Right ventricle myocardium superior (tissue), 1 donor: ENCODE results near the gene UCKL1. TPM values are rescaled to one million over a fixed set of nuclear protein-coding genes. Genes with fewer than 3 reads are reported as not detected.
"Not testable (repeated sequence)": the region's sequence is repeated elsewhere in the genome, so short reads cannot be mapped to it uniquely, and the experiment has no call there.

Experiments
- ATAC-seq: fragments of 200-7000 bp; cut with Tn5 transposase; one replicate; pipeline ENCODE4 v1.9.1; 2020; ENCODE audit warnings: mild to moderate bottlenecking; ENCODE audit not compliant: poor library complexity
- DNase-seq: peaks from one replicate; pipeline ENCODE4 v3.0.0-alpha.2; 2020
- intact Hi-C: fragments of 100-400 bp; cut with DNase I; formaldehyde crosslinking; loops from one replicate; pipeline ENCODE4 v1.11.2; 2022
- total RNA-seq: library from RNA; stranded (reverse); fragmentation: NEBNext Ultra II Directional; extraction: Animal tissue kit (Norgen Biotek cat#: 25700); gene quantifications from one replicate; pipeline ENCODE4 v1.2.1, GENCODE V29; 2021
- donor health status: DM: no; HTN: yes; CAD: no; lungs with severe emphysema.

UCKL1 gene
- total RNA-seq, 1 donor from 2014 or later = 54.4 TPM

DNA sequence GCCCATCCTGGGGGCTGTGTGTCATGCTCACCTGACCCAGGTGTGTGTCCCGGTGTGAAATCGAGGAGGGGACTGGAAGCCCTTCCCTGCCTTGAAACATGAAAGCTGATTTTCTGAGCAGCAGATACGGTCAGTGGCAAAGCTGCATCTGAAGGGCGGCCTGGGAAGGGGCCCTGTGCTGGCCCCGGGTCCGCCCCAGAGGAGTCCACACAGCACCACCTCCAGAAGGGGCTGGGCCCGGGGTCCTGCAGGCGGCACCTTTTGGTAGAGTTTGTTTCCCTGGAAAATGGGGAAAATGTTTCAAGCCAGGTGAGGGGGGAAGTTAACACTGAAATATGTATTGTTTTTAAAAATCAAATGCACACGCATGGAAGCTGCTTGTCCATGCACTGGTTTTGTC lies 20.8 kb downstream of the UCKL1 start:
- DNase-seq (peak; percentile 24), ATAC-seq (no peak)
- intact Hi-C loops = no loop called here

DNA sequence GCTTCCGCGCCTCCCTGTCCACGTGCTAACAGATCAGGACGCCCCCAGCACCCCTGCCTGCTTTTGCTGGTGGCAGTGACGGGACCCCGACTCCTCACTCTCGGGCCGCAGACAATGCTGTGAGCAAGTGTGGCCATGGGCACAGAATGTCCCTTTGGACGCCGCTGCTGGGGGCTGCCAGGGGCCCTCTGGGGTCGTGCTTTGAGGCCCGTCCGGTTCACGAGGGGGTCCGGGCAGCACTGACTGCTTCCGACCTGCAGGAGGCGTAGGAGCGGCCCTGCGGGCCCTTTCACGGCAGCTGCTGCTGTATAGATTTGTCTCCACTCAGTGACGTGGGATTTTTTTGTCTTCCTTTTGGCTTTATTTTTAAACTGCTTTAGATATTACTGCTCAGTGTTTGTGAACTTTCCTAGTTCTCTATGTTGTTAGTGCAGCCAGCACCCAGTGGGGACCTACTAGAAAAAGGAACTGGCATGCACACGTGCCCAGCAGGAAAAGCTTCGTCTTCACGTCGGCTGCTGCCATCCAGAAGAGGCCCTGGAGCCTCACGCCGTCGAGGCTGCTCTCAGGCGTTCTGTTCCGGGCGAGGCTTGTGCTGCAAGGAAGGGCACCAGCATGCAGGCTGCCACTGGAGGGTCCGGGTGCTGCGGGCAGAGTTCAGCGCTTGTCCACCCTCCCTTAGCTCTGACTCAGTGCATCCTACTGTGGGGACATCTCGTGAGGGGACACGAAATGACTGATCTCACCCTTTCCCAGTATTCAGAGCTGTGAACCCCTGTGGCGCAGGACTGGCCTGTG lies 21.7 kb downstream of the UCKL1 start:
- DNase-seq (peak; percentile 39), ATAC-seq (no peak)
- intact Hi-C loops = no loop called here

DNA sequence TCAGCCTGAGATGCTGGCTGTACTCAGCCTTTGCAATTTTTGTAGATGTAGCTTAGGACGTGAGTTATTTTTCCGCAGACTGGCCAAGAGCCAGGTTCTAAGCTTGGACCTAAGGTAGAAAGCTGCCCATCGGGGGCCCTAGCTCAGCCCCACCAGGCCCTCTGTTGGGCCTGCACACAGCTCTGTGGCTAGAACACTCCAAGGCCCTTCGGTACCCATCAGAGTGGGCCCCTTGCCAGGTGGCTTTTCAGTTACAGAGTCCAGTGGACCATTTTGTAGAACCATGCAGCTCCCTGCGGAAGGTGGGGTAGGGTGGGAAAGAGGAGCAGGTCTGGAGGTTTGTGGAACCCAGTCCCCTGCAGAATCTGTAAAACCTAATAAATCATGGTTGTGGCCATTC lies 22.6 kb downstream of the UCKL1 start:
- DNase-seq = peak; percentile 45
- ATAC-seq = no peak
- intact Hi-C loops = no loop called here

DNA sequence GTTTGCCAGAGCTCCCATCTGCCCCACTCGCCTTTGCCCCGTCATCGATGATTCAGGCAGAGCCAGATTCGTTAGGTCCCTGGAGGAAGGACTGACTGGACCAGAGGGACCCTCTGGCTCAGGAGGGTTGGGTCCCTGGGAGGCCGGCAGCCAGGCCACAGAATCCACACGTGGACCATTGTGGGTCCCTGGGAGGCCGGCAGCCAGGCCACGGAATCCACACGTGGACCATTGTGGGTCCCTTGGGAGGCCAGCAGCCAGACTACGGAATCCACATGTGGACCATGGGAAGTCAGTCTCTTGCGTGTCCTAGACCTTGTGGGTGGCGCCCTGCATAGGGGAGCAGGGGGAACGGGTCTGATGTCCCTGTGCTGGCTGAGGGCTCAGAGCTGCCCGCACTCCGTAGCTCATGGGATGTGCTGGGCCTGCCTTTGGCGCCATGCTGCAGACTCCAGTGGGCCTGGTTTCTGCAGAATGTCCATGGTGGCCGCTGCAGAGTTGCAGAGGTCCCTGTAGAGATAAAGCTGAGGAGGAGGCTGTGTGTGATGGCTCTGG lies 23.5 kb downstream of the UCKL1 start:
- DNase-seq (no peak), ATAC-seq (no peak)
- intact Hi-C loops = no loop called here

DNA sequence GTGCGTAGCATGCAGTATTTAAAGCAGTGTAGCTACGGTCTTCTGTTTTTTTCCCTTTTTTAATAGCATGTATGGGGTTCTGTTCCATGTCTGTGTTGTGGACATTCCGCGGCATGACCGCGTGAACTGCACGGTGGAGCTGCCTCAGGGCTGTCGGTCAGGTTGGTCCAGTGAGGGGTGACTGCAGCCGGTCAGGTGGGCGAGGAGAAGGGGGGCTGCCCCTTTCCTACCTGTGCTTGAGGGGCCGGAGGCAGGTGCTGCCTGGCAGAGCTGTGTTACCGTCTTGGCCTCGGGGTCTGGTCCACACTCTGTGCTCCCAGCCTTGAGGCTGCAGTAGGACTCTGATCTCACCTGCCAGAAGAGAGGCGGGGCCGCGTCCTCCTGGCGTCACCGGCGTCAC lies 24.5 kb downstream of the UCKL1 start:
- ATAC-seq (no peak), DNase-seq (no peak)
- intact Hi-C loops = no loop called here

DNA sequence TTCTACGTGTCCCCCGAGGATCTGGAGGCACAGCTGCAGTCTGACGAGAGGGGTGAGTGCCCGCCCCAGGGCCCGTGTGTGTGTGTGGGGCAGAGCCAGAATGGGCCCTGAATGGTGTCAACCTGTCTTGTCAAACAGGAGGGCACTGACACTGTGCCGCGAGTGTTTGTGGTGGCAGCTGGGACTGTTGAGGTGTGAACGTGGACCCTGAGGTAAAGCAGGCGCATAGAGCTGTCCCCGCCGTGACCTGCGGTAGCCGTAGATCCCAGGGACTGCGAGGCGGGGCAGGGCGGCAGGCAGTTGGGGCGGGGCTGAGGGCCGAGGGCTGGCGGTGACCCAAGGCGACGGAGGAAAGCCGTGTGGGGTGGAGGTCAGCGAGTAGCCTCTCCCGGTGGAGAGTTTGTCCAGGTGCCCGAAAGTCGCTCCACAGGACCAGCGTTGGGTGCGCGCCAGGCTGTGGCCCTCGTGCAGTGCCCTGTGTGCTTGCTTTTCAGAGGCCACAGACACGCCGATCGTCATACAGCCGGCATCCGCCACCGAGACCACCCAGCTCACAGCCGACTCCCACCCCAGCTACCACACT lies 25.2 kb downstream of the UCKL1 start:
- DNase-seq (peak; percentile 86), ATAC-seq (peak; percentile 91)
- intact Hi-C loops = no loop called here

DNA sequence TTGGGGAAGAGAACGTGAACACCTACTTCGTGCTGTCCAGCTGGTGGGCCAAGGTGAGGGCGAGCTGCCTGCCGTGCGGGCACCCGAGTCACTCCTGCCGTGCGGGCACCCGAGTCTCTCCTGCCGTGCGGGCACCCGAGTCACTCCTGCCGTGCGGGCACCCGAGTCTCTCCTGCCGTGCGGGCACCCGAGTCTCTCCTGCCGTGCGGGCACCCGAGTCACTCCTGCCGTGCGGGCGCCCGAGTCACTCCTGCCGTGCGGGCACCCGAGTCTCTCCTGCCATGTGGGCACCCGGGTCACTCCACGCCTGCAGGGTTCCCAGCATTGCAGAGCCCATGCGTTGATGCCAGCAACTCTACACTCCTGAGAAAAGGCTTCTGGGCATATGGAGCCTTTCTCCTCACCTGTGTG lies 26.7 kb downstream of the UCKL1 start:
- intact Hi-C loops, ATAC-seq: not testable (repeated sequence)
- DNase-seq = peak; percentile 31

DNA sequence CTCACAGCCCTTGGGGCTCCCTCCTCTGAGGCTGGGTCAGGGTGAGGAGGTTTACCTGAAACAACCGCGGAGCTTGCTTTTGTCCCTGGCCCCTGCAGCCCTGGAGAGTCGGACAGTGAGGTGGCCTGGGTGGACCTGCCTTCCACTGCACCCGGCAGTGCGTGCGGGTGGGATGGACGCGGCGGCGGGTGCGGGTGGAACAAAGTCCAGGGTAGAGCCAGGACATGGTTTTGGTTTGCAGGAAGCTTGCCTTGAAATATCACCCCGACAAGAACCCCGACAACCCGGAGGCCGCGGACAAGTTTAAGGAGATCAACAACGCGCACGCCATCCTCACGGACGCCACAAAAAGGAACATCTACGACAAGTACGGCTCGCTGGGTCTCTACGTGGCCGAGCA lies 27.1 kb downstream of the UCKL1 start:
- peak; percentile 32 for DNase-seq
- intact Hi-C loops = no loop called here
- no peak for ATAC-seq

DNA sequence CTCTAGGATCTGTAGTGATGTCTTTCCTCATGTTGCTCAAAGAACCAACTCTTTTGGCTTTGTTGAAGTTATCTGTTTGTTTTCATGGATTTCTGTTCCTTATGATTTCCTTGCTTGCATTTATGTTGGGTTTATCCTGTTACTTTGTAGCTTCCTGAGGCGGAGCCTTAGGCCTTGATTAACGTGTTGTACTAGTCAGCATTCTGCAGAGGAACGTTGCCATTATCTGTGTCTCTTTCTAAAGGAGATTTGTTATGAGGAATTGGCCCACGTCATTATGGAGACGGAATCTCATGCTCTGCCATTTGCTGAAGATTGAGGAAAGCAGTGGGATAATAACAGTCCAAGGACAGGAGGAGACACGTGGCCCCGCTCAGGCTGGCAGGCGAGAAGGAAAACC lies 29.9 kb downstream of the UCKL1 start:
- intact Hi-C loops = no loop called here

DNA sequence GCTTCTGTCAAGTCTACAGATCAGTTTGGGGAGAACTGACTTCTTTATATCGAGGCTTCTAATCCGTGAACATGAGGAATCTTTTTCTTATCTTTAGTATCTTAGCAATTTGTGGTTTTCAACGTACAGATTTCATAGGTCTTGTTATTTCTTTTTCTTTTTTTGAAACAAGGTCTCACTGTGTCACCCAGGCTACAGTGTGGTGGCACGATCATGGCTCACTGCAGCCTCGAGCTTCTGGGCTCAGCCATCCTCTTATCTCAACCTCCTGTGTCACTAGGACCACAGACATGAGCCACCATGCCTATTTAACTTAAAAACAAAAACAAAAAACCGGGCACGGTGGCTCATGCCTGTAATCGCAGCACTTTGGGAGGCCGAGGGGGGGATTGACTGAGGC lies 32.0 kb downstream of the UCKL1 start:
- intact Hi-C loops = no loop called here
- ATAC-seq (no peak), DNase-seq (no peak)

More for the DNA sequence above, 29.9 kb downstream of the UCKL1 start:
- ATAC-seq (no peak), DNase-seq (no peak)

DNA sequence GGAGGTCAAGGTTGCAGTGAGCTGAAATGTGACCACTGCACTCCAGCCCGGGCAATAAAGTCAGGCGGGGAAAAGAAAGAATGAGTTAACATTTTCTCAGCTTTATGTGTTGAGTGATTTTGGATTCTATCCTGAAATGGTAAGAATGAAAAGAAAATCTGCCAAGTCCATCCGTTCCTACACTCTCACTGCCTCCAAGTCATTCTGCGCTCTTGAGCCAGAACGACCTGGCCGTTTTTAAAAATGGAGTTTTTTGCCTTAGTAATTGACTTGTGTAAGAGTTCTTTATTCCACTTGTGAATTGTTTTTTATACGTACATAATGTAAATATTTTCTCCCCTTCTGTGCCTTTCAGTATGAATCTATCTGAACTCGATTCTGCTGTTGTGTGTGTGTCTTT lies 32.6 kb downstream of the UCKL1 start:
- no peak for ATAC-seq
- intact Hi-C loops = no loop called here
- DNase-seq = no peak

DNA sequence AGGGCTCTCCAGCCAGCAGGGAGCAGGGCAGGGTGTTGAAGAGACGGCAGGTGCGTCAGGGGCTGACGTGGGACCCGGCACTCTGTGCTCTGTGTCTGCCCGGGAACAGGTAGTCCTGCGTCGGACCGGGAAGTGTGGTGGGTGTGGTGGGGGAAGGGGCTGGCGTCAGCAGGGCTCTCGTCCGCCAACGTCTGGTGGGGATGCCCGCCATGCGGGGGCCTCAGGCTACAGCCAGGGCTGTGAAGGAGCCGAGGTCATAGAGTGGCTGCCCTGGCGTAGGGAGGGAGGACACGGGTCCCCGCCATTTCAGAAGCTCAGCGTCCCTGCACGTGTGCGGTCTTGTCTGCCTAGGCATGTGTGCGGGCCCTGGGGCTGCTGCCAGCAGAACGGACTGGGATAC lies 36.0 kb downstream of the UCKL1 start:
- DNase-seq = no peak
- intact Hi-C loops = no loop called here
- ATAC-seq = no peak

DNA sequence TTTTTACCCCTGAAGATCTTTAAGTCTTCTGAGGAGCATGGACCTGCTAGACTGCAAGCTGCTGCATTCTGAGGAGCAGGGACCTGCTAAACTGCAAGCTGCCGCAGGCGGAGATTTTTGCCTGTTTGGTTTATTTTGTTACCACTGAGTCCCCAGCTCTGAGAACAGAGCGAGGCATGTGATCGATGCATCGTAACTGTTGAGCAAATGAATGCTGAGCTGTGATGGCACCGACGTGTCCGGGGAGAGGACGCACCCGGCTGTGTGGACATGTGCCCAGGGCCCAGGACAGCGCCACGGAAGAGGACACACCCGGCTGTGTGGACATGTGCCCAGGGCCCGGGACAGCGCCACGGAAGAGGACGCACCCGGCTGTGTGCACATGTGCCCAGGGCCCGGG lies 37.1 kb downstream of the UCKL1 start:
- DNase-seq (no peak), ATAC-seq (no peak)
- intact Hi-C loops = no loop called here

DNA sequence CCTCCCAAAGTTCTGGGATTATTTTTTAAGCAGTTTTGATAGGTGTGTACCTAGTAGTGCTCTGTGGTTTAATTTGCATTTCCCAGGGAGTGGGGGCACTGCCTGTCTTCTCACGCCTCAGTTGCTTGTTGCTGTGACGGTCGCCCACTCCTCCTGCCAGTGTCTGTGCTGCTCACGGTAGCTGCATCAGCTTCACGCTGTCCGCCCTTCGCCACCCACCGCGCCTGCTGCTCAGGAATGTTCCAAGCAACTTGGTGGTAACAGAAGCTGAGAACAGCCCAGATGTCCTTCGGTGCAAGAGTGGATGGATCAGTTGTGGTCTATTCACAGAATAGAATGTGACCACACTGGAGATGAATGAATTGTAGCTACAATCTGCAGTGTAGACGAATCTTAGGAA lies 38.4 kb downstream of the UCKL1 start:
- intact Hi-C loops = no loop called here
- DNase-seq (no peak), ATAC-seq (no peak)

DNA sequence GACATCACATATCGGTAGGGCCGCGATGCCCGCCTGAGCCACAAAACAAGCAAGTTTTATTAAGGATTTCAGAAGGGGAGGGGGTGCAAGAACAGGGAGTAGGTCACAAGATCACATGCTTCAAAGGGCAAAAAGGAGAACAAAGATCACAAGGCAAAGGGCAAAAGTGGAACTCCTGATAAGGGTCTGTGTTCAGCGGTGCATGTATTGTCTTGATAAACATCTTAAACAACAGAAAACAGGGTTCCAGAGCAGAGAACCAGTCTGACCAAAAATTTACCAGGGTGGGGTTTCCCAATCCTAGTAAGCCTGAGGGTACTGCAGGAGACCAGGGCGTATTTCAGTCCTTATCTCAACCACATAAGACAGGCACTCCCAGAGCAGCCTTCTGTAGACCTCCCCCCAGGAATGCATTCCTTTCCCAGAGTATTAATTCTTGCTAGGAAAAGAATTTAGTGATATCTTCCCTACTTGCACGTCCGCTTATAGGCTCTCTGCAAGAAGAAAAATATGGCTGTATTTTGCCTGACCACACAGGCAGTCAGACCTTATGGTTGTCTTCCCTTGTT lies 39.8 kb downstream of the UCKL1 start:
- DNase-seq, intact Hi-C loops: not testable (repeated sequence)

DNA sequence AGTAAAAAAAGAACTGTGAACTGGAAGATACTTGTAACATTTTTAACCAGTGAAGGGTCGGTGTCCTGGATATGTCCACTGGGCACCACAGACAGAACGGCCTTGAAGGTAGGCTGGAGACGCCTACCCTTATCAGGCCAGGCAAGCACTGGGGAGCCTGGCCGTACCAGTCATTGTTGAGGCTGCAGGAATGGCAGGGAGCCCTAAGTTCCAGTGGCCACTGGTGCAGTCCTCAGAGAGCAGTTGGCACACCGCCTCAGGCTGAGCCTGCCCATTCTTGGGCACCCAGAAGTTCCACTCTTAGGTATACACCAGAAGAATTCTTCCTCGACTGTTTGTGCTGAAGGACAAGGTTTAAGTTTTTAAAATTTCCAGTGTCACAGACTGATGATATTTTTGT lies 40.7 kb downstream of the UCKL1 start:
- DNase-seq = peak; percentile 79
- intact Hi-C loops = no loop called here
- ATAC-seq = peak; percentile 91

More for the DNA sequence above, 39.8 kb downstream of the UCKL1 start:
- ATAC-seq = not testable (repeated sequence)

DNA sequence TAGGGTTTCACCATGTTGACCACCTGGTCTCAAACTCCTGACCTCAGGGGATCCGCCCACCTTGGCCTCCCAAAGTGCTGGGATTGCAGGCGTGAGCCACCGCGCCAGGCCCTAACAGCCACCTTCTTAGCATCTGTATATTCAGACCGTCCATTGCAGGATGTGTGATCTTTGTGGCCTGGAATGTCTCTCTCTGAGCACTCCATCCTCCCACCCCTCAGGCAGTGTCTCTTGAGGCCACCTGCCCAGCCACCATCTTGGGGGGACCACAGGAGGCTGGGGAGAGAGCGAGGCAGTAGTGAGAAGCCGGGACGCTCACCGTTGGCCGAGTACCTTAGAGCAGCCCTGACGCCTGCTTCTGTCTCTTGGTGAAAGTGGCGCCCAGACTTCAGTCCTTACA lies 42.4 kb downstream of the UCKL1 start:
- ATAC-seq (no peak), DNase-seq (no peak)
- intact Hi-C loops = no loop called here

DNA sequence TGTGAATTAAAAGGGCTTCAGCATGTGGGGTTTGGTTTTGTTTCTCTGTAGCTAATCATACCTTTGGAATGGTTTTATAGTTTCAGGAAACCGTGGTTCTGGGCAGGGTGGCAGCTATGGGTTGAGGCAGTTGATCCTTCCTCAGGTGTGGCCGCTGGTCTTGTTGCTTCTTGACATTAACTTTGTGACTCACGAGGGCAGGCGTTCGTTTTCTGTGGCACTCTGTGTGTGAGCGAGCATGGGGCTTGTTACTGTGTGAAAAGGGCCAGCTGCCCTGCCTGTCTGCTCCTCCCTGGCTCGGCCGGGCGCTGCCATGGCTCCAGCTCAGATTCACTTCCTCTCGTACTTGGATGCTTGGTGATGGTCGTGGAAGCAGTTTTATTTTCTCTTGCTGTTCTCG lies 45.0 kb downstream of the UCKL1 start:
- DNase-seq (no peak), ATAC-seq (peak; percentile 19)
- intact Hi-C loops = no loop called here

DNA sequence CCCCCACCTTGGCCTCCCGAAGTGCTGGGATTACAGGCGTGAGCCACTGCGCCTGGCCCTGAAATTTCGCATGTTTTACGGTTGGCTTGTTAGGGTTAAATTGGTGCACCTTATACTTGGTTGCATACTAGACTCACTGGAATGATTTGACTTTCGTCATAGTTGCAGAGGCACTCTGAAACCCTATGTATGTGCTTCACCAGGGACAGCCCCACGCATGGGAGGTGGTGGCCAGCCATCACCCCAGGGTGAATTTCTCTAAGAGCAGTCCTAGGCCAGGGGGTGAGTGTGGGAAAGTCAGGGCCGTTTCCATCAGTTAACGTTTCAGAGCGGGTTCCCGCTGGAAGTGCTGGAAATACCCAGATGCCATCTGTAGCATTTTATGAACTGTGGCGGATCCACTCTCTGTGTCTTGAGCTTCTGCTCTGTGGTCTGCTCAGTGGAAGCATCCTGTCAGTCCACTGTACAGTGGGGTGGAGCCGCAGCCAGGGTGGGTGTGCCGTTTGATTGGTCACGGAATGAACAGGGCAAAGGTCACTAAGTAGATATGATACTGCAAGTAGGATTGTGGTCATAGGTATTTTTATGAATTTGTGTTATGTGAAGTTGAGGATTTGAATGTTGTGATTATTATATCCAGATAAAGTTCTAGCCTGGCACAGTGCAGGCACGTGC lies 48.1 kb downstream of the UCKL1 start:
- ATAC-seq = no peak
- intact Hi-C loops = loop anchor here (5.0 kb wide), 1 partner anchor 64 kb away; no protein-coding TSS in a partner anchor
- no peak for DNase-seq
